Cortex of kidney (tissue), 1 donor: Measurements from ENCODE around the gene ITSN2.
"Not testable (repeated sequence)": the region's sequence is repeated elsewhere in the genome, so short reads cannot be mapped to it uniquely, and the experiment has no call there.

Experiments
- DNase-seq: peaks from one replicate; lab custom pipeline; 2025; lab: John Stamatoyannopoulos, UW

Gene ITSN2

DNA sequence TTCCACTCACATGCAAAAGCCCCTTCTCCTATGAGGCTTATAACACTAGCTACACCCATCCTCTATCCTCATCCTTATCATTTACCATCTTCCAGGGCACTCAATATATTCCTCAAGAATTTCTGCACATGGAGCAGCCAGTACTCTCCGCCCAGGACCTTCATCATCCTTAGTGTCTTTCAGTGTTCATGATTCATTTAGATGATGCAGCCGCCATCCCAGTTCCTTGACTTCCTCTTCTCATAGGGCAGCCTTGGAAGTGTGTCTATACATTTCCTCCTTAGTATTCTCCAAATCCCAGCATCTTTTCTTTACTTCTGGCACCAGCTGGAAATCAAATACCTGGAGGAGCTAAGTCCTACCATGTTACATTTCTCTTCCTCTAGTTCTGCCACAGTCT lies 3.0 kb upstream of the ITSN2 start:
- DNase-seq: no peak

DNA sequence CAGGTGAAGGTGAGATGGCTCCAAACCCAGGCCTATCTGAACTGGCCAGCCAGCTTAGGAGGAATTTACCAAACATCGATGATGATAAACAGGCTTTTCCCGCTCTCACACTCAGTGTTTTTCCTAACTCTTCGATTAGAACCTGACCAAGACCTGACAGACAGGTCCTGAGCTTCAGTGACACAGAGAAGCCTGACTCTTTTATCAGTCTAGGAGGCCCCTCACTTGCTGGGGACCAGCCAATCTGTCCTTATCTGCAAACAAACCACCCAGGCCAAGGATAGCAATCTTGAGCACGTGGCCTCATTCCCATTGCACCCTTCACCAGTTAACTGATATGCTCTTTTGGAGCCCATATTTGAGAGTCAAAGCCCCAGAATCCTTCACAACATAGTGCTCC lies 1.9 kb upstream of the ITSN2 start:
- no peak for DNase-seq

DNA sequence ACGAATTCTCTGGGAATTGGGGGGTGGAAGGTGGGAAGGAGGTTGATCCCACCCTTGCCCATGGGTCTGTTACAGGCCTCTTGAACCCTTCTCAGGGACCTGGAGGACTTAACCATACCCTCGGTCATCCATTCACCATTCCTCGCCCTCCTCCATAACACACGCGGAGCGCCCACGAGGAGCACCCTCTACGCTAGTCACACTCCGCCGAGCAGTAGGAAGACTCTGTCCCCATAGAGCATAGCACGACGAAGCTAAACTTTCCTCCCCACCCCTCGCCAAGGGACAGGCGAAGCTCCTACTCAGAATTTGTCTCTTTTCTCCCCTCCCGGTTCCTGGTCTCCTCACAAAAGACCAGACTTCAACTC lies 611 bp upstream of the ITSN2 start:
- no peak for DNase-seq

DNA sequence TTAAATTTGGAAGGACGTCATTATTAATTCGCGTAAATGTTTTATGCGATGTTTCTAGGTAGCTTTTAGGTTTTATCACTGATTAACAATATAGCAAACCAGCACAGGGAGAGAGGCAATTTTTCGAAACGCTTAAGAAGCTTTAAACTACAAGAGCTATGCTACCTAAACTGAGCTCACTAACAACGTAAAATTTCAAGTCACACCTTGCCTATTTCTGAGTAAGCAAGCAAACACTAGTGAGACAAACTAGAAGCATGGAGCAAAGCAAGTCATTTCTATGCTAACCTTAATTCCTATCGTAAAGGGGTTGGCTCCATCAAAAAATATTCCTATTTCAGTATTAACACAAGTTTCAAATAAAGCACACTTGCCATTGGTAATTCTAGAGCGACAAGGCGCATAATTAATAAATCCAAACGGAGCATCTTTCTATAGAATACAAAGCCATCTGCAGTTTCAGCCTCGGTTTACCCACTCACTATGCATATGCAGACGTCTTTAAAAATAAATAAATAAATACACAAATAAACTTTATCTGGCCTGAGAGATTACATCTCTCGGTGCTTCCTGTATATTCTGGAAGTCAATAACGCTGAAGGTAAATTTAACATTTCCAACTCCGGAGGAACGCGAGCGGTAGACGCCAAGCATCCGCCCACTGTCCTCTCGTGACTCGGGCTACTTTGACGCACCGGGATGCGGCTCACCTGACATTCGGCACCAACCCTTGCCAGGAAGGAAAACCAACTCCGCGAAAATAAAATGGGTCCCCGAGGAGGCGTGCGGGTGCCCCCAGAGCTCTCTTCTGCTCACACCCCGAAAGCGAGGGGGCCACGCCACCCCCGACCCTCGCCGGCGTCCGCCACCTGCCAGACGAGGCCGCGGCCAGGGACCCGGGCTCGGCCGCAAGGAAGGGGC lies 947 bp downstream of the ITSN2 start:
- DNase-seq: no peak

DNA sequence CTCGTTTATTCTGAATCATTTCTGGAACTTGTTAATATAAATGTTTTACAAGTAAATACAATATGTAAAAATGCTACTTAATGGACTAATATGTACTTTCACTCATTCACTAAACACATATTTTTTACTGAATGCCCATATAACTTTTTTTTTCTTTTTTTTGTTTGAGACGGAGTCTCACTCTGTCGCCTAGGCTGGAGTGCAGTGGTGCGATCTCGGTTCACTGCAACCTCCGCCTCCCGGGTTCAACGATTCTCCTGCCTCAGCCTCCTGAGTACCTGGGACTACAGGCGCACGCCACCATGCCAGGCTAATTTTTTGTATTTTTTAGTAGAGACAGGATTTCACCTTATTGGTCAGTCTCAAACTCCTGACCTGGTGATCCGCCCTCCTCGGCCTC lies 2.6 kb downstream of the ITSN2 start:
- not testable (repeated sequence) for DNase-seq

DNA sequence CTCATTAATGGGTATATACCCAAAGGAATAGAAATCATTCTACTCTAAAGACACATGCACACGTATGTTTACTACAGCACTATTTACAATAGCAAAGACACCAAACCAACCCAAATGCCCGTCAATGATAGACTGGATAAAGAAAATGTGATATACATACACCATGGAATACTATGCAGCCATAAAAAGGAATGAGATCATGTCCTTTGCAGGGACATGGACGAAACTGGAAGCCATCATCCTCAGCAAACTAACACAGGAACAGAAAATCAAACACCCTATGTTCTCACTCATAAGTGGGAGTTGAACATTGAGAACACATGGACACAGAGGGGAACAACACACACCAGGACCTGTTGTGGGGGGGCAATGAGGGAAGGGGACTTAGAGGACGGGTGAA lies 3.2 kb downstream of the ITSN2 start:
- not testable (repeated sequence) for DNase-seq

DNA sequence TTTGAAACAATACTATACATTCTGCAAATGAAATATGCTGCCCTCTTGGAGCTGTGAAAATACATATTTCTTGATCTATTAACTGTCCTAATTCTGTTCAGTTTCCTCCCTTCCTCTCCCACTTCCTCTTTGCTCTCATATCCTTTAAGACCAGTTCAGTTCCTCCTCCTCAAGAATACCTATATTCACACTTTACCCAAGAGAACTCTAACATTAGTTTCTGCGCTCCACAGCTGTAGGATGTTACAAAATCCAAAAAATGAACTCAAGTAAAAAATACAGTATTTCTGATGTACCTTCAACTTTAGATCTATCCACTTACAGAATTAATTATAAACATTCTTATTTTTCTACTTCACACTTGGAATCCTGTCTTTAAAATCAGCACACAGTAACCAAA lies 5.4 kb downstream of the ITSN2 start:
- DNase-seq: no peak

DNA sequence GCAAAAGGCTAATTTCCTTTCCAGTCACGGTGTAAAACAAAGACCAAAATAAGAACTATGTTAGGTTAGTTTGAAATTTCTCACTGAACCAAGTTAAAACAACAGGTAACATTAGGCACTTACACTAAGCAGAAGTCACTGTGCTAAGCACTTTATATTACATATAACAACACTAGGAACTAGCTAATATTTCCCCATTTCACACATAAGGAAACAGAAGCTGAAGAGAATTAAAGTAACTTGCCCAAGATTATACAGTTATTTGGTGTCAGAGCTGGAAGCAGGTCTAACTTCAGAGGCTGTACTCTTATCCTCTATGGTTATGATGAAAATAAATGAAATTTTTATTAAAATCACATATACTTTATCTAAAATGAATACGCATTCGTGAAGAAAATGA lies 5.9 kb downstream of the ITSN2 start:
- DNase-seq: no peak

DNA sequence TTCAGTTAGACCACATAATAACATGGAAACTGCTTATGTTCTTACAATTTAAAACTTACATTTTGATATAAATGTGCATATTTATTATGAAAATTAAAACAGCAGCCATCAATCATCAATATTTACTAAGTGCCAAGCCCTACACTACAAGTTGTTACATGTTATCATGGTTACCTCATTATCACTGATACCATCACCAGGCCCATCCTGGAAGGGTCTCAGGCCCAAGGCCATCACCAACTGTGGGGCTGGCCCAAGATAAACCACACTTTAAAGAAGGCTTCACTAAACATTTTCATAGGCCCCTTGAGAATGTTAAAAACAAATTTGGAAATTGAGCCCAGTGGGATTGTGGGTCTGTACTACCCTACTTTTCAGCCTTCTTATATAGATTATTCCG lies 6.4 kb downstream of the ITSN2 start:
- DNase-seq: no peak

DNA sequence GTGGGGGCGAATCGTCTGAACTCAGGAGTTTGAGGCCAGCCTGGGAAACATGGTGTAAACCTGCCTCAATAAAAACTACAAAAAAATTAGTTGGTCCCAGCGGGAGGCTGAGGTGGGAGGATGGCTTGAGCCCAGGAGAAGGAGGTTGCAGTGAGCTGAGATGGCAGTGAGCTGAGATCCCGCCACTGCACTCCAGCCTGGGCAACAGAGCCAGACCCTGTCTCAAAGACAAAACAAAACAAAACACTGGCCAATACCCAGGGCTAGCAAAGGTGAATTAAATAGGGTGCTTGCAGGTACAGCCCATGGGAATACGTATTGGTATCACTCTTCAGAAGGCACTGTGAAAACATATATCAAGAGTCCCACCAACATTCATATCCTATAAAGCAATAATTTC lies 7.0 kb downstream of the ITSN2 start:
- DNase-seq: no peak

DNA sequence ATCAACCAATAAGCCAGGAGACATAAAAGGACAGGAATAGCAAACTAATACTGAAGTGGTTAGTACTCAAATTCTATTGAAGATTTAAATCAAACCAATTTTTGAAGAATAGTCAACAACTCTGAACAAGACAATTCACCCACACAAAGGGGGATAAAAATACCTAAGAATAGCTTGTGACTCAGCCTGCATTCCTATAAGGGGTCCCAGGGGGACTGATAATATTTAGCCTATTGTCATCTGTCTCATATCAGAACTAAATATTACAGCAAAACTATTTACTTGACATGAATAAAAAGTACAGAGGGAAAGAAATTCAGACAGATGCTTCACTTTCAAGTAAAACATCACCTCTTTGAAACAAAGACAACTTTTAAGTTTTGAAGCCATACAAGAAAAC lies 7.7 kb downstream of the ITSN2 start:
- no peak for DNase-seq

DNA sequence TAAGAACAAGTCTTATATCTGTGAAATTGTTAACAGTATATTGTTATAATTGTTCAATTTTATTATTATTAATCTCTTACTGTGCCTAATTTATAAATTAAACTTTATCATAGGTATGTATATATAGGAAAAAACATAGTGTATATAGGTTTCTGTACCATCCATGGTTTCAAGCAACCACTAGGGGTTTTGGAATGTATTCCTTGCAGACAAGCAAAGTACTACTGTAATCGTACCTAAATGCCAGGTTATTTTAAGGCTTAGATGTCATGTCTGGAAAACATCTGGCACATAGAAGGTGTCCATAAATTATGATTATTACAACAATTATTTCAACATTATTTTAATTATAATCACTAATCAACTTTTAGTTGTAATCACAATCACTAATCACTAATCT lies 8.4 kb downstream of the ITSN2 start:
- no peak for DNase-seq

DNA sequence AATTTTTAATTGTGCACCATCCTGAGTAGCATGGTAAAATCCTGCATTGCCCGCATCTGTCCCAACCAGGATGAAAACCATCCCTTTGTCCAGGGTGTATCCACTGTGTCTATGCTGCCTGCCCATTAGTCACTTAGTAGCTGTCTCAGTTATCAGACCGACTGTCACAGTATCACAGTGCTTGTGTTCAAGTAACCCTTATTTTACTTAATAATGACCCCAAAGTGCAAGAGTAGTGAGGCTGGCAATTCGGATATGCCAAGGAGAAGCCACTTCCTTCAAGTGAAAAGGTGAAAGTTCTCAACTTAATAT lies 8.8 kb downstream of the ITSN2 start:
- DNase-seq: no peak

DNA sequence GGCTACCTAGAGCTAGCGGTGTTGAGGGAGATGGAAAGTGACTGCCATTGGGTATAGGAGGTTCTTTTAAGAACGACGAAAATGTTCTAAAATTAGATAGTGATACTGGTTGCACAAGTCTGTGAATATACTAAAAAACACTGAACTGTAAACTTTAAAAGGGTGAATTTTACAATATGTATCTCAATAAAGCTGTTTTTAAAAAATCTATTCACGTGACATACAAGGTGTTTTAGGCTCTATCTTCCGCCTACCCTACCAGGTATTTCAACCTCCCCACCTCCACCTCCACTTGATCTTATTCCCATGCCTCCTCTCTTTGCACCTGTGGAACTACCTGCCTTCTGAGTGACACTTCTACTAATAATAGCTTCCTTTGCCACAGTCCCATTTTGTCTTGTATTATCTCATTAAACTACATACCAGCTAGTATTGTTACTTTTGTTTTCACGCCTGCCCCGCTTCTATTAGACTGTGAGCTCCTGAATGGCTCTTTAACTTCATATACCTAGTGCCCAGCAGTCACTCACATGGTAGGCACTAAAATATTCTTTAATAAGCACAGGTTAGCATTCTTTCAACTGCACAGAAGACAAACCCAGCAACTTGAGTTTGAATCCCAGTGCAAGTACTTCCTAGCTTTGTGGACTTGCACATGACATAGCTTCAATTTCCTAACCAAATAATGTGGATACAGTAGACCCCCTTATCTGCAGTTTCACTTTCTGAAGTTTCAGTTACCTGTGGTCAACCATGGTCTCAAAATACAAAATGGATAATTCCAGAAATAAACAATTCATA lies 9.3 kb downstream of the ITSN2 start:
- no peak for DNase-seq

DNA sequence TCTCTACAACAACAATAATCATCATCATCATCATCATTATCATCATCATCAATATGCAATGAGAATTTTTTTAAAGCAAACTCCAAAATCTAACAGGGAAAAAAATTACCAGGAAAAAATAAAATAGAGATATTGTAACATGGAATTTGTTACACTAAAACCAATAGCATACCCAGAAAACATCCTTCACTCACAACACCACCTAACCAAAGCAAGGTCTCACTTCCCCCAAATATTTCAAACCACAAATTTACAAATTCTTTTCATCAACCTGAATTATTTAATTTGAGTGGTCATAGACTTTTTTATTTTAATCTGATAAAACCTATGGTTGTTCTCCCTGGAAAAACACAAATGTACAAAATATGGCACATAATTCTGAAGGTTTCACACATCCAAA lies 11.2 kb downstream of the ITSN2 start:
- no peak for DNase-seq

DNA sequence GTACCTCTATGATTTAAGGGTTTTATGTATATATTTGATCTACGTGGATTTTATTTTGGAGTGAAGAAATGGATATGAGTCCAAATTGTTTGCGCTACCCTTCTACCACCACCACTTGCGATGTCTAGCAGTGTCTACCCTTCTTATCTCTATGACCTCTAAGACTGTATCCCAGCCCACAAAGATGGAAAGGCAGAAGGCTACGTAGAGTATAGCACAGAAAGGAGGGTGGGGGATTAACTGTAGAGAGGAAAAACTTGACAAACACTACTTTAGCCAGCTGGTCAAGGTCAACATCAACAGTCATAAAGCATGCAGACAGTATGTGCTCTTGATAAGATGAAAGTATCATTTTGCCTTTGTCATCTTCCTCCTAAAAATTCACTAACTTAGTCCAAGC lies 14.4 kb downstream of the ITSN2 start:
- no peak for DNase-seq

DNA sequence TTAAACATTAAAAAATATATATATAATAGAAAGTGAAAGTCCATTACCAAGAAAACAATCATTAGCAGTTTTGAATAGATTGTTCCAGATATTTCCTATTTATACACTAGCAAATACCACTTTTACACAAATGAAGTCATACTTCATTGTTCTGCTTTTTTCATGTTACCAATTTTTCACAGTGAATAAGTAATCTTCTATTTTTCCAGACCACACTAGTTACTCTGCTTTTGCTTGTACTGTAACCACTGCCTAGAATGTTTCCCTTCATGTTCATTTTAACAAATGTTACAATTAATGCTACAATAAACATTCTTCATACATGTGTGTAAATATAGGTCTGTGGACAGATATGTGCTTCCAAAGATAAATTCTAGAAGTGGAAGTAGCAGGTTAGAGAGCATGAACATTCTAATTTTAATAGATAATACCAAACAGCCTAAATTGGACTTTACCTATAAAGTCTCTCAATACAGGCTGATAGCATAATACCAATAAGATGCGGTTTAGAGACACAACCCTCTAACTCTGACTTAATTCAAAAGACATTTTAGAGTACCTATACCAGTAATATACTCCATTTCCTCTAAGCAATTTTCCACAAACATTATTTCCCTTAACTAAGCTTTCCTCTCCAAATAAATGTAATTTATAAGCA lies 17.0 kb downstream of the ITSN2 start:
- DNase-seq: no peak

DNA sequence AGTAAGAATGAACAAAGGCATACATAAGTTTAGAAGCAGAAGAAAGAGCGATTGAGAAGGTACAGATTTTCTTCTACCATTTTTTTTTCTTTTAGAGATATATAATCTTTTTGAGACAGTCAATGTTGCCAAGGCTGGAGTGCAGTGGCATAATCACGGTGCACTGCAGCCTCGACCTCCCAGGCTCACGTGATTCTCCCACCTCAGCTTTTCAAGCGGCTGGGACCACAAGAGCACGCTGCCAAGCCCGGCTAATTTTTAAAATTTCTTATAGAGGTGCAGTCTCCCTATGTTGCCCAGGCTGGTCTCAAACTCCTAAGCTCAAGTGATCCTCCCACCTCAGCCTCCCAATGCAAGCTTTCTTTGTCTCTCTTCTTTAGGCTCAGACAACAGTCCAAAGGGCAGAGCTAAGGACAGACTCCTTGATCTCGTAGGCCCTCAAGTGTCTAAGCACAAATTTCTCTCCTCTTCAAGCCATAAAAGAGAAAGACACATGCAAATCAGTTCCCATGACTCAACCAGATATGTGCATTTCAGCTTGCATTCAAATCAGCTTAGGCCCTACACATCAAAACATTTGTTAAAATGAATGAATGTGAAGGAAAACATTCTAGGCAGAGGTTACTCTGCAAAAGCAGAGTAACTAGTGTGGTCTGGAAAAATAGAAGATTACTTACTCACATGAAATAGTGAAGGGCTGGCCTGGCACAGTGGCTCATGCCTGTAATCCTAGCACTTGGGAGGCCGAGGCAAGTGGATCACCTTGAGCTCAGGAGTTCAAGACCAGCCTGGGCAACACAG lies 18.0 kb downstream of the ITSN2 start:
- no peak for DNase-seq

DNA sequence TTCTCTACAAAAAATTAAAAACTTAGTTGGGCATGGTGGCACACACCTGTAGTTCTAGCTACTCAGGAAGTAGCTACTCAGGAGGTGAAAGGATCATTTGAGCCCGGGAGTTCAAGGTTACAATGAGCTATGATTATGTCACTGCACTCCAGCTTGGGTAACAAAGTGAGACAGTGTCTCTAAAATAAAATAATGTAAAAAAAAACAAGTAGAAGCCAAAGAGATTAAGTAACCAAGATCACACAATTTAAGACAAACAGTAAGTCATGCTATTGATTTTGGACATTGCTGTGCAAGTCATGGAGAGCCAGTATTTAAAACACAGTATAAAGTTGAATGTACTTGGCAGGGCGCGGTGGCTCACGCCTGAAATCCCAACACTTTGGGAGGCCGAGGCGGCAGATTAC lies 20.5 kb downstream of the ITSN2 start:
- no peak for DNase-seq

DNA sequence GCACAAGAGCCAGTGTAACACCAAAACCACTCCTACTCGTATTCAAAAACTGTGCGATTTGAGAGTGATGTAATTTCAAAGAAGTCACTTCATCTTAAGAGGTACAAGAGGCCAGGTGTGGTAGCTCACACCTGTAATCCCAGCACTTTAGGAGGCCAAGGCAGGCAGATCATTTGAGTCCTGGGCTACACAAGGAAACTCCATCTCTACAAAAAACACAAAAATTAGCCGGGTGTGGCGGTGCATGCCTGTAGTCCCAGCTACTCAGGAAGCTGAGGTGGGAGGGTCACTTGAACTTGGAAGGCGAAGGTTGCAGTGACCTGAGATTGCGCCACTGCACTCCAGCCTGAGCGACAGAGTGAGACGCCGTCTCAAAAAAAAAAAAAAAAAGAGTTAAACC lies 21.2 kb downstream of the ITSN2 start:
- not testable (repeated sequence) for DNase-seq

DNA sequence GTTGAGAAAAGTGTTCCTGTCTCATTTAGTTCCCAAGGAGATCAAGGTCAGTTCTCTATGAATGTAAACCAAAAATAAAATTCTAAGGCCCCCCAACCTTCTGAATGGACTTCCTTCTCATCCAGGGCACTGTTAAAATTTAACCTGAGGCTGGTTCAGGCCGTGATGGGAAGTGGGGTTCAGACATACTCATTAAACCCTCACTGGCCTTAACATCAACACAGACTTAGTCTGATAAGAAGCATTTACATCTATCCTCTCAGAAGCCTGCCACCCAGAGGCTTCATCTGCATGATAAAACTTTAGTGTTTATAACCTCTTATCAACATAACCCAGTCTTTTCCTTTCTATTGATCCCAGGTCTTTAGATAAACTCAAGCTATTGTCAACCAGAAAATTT lies 22.4 kb downstream of the ITSN2 start:
- DNase-seq: no peak

DNA sequence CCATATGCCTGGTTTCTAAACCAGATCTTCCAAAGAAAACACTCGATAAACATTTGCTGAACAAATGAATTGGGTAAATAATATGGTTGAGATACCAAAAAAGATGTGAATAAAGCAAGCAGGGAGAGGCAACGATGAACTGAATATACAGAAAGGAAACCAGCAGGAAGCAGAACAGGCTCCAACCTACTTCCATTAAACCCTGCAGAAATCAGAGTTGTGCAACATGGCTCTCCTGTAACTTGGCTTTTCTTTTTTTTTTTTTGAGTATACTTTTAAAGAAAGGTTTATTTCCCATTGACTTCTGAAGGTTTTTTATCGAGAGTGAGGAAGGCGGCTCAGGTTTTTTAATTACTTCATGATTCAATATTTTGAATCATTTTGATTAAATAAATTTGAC lies 23.5 kb downstream of the ITSN2 start:
- DNase-seq: no peak
